Measurements from ENCODE around the gene CHD1.
"Not testable (repeated sequence)": the region's sequence is repeated elsewhere in the genome, so short reads cannot be mapped to it uniquely, and the experiment has no call there.

CHD1 gene

DNA sequence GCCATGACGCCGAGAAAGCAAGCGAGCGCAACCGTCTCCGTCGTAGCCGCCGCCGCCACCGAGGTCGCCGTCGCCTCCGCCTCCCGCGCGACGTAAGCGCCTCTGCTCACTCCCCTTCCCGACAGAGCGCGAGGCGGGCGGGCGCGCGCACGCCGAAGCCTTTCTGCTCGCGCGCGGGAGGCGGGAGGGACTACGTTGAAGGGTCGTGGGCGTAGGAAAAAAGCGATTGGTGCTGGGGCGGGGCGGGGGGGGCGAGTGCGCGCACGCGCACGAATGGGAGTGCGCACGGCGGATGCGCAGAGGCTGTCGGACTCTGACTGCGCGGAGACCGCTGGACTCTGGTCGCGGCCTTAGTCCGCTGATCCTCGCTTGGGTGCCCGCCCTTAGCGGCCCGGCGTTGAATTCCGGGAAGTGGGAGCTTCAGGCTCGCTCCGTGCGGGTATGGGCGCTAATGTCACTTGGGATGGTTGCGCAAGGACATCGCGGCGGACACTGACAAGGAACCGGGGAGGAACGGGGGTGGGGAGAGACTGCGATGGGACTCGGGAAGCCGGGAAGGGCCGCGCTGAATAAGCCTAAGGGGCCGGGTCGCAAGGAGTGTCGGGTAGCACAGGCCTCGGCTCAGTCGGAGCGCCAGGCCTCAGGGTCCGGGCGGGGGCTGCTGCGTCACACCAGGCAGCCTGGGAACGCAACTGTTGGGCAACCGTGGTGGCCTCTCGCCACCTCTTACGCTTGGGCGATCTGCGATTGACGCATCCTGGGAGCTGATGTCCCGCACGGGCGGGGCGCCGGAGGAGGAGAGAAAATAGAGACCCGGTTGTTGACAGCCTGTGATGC, at the start of gene CHD1:
TSS of gene CHD1 (minus strand) at position 135 of the 837 bp plus-strand sequence. CDS start 2,621 bp downstream, outside the sequence.
- peak; percentile 96 to 97 for DNase-seq

DNA sequence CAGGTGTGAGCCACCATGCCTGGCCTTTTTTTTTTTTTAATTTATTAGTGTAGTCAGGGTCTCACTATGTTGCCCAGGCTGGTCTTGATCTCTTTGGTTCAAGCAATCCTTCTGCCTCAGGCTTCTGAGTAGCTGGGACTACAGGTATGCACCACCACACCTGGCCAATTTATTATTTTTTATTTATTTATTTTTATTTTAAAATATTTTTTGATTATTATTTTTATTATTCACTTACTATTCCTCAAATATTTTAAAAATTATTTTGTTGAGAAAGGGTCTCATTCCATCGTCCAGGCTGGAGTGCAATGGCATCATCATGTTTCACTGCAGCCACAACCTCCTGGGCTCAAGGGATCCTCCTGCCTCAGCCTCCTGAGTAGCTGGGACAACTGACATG, 49.7 kb upstream of the CHD1 start:
- DNase-seq = no peak

DNA sequence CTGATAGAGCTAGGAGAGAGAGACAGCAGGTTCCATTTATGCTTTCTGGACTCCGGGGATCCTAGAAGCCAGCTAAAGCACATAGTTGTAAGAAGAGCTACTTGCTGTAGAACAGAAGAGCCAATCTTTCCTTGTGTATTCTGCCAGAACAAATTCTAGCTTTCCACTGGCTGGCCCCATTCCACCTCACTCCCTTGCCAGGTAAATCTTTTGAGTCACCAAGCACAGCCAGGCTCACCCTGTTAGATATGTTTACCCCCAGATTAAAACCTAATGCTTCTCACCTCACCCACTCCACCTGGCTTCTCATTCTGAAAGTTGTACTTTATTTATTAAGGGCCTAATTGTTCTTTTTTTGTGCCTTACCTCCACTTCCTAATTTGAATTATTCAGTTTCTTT, 48.9 kb upstream of the CHD1 start:
- no peak for DNase-seq

DNA sequence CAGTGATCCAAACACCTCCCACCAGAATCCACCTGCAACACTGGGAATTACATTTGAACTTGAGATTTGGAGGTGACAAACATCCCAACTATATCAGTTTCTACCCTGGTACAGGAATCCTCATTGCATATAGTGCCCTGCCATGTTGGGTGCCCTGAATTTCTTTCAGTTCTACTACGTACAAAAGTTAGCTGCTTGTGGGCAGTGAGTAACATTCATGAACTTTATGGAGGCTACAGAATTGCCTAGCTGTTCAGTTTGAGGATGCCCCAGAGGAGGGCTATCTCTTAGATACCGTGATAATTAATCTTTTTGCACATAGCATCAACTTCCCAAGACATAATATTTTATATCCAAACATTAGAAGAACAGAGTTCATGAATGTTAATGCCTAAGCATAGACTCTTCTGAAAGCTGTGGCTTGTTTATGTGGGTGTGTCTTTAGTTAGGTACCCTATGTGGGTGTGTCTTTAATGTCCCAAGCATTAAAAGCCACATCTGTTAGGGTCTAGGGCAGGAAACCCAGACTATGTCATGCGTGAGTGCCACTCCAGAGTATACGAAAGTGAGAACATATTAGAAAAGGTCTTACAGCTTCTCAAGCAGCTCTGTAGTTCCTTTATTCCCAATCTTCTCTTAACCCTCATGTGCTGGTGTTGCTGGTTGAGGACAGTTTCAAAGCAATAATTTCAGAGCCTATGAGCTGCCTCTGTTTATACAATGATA, 47.0 kb upstream of the CHD1 start:
- no peak for DNase-seq

DNA sequence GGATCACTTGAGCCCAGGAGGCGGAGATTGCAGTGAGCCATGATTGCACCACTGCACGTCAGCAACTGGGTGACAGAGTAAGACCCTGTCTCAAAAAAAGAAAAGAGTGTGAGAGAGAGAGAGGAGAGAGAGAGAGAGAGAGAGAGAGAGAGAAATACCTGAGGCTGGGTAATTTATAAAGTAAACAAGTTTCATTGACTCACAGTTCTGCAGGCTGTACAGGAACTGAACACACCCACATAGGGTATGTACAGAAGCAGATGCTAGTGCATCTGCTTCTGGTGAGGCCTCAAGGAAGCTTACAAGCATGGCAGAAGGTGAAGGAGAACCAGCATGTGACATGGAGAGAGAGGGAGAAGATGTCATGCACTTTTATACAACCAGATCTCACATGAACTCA, 46.4 kb upstream of the CHD1 start:
- no peak for DNase-seq

DNA sequence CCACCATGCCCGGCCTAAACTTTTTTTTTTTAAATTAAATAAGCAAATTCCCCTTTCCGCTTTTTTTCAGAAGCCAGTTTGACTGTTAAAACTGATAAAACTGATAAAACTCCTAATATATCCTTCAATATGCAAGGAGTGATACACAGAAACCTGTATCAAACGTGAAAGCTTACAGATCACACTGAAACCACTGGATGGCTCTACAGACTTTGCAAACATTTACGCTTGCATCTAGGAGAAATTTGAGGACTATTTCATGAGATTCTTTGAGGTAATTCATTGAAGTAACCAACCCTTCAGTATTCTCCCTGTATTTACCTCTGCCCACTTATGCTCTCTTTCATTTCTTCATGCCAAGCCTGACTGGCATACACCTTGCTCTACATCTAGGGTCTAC, 40.6 kb upstream of the CHD1 start:
- no peak for DNase-seq

DNA sequence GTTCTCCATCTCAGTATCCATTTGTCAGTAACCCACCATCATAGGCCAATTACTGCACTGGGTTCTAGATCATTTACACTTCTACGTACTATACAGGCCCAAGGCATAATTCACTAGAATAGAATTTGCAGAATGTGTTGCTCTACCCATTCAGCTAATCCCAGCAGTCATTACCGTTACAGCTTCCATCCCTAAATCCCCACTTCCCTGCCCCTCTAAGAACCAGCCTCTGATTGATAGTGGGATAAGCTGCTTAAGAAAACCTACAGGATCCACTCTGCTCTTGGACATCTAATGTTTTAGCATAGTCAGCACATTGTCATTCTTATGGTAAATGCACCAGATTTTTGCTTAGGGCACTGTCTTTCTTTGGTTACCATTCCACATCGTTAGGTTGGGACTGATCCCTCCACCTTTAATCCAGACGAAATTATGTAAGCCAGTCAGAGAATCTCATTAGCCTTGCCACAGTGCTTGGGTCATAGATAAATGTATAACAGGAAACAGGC, 39.3 kb upstream of the CHD1 start:
- no peak for DNase-seq

DNA sequence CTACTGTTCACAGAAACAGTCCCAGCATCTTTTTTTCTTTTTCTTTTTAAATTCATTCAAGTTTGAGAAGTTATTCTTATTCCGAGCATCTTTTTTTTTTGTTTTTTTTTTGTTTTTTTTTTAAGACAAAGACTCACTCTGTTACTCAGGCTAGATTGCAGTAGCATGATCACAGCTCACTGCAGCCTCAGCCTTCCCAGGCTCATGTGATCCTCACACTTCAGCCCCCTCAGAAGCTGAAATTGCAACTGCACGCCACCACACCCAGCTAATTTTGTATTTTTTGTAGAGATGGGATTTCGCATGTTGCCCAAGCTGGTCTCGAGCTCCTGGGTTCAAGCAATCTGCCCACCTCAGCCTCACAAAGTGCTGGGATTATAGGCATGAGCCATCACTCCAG, 36.4 kb upstream of the CHD1 start:
- DNase-seq = no peak

DNA sequence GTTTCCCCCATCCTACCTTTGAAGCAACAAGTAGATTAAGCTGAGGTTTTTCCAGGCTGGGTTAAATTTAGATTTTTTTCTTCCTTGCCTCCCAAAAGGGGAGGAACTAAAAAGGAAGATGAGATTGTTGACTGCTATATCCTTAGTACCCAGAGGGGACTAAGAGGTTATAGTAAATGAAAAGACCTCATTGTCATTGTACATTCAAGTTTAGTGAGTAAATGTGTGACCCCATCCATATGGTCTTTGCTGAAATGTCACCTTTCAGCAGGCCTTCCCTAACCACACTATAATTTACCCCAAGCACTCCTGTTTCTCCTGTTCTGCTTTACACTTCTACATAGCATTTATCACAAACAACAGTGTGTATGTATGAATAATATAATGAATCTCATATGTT, 35.8 kb upstream of the CHD1 start:
- no peak for DNase-seq

DNA sequence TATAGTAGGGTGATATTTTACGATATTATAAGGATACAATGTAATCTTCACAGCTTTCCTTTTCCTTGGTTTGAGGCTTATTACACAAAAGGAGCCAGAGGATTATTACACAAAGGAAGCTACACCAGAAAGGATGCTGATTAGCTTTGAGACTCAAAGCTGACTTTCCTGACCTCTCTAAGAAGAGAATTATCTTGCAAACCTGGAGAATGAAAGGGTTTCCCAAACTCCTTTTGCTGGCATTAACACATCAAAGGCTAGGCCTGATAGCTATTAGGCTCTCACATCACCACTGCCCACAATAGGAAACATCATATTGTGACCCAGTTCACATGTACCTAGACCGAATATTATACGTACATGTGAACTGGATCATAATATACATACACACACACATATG, 34.2 kb upstream of the CHD1 start:
- no peak for DNase-seq

DNA sequence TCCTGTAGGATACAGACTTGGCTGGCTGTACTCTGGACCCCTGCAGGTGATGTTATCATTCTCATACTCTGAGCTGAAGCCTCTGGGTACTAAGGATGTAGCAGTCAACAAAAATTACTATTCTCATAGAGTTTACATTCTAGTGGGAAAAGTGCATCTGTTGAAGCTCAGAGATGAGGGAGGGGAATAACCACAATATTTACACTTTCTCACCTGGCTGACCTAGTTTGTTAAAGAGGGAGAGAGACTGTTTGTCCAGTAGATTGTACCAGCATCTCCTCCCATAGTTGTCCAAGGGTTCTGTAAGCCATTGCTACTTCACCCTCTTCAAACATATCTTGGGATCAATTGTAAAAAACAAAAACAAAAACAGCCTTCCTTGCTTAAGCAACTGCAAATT, 33.8 kb upstream of the CHD1 start:
- DNase-seq = no peak

DNA sequence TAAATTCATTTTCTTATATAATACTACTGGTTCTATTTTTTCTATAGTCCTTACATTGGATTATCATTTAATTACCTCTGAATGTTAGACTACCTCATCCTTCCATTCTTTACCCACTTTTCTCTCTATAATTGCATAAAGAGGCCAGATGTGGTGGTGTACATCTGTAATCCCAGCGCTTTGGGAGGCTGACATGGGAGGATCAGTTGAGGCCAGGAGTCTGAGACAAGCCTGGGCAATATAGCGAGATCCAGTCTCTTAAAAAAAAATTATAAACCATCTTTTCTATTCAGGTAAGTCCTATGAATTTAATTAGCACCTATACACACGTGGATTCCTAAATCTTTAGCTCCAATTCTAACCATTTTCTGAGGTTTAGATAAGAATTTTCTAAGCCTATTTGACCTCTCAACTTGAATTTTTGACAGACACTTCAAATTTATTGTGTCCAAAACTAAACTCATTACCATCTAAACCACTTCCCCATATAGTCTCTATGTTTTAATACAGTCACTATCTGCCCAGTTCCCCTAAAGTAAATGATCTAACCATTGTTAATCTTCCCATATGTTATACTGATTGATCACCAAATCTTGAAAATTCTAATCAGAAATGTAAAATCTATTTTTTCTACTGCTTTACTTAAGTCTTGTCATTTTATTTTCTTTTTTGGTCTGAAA, 33.0 kb upstream of the CHD1 start:
- no peak for DNase-seq

DNA sequence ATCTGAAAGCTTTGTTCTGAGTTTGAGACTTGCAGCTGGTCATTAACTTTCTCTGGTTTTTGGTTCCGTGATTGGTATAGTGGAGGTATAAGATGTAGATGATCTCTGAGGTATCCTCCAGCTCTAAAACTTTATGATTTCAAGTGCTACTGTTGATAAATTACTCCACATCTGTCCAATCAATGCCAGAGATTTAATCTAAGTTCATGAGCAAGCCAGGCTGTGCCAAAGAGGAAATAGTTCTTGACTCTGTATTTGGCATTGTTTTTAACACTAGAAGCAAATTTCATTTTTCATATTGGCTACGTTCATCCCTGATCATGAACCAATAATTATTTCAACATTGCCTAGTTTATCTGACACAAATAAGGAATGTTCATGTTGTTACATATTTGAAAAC, 28.5 kb upstream of the CHD1 start:
- DNase-seq = no peak

DNA sequence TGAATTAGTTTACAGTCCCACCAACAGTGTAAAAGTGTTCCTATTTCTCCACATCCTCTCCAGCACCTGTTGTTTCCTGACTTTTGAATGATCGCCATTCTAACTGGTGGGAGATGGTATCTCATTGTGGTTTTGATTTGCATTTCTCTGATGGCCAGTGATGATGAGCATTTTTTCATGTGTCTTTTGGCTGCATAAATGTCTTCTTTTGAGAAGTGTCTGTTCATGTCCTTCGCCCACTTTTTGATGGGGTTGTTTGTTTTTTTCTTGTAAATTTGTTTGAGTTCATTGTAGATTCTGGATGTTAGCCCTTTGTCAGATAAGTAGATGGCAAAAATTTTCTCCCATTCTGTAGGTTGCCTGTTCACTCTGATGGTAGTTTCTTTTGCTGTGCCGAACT, 27.1 kb upstream of the CHD1 start:
- DNase-seq = not testable (repeated sequence)

DNA sequence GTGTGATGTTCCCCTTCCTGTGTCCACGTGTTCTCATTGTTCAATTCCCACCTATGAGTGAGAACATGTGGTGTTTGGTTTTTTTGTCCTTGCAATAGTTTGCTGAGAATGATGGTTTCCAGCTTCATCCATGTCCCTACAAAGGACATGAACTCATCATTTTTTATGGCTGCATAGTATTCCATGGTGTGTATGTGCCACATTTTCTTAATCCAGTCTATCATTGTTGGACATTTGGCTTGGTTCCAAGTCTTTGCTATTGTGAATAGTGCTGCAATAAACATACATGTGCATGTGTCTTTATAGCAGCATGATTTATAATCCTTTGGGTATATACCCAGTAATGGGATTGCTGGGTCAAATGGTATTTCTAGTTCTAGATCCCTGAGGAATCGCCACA, 26.7 kb upstream of the CHD1 start:
- DNase-seq = not testable (repeated sequence)

DNA sequence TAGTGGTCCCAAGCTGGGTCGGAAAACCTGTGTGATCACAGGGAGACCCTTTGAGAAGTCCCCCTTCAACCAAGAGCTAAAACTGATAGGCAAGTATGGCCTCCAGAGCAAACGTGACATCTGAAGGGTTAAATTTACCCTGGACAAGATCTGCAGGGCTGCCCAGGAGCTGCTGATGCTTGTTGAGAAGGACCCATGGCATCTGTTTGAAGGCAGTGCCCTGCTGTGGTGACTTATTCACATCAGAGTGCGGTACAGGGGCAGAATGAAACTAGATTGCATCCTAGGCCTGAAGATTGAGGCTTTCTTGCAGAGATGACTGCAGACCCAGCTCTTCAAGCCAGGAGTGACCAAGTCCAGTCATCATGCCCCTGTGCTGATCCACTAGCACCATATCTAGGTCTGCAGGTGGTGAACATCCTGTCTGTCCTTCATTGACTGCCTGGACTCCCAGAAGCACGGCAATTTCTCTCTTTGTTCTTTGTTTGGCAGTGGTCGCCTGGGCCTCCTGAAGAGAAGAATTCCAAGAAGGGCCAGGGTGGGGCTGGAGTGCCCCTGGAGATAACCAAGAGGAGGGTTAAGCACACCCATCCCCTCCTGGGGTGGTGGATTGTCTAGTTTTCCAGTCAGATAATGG, 25.7 kb upstream of the CHD1 start:
- no peak for DNase-seq

DNA sequence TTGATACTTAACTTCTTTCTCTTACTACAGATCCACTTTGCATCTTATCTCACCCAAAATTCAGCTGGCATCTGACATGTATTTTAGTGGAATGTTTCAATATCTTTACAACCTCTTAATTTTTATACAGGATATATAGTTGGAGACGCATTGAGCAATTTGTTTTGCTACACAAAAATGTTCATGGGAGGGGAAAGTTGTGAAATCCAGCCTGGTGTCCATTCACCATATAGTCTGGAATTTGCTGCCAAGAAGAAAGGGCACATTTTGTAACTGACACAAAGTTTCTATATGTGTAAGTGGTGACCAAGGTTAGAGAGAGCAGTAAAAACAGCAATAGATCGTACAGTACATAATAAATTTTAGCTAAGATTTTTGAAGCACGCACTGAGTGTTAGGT, 14.0 kb upstream of the CHD1 start:
- DNase-seq = no peak

DNA sequence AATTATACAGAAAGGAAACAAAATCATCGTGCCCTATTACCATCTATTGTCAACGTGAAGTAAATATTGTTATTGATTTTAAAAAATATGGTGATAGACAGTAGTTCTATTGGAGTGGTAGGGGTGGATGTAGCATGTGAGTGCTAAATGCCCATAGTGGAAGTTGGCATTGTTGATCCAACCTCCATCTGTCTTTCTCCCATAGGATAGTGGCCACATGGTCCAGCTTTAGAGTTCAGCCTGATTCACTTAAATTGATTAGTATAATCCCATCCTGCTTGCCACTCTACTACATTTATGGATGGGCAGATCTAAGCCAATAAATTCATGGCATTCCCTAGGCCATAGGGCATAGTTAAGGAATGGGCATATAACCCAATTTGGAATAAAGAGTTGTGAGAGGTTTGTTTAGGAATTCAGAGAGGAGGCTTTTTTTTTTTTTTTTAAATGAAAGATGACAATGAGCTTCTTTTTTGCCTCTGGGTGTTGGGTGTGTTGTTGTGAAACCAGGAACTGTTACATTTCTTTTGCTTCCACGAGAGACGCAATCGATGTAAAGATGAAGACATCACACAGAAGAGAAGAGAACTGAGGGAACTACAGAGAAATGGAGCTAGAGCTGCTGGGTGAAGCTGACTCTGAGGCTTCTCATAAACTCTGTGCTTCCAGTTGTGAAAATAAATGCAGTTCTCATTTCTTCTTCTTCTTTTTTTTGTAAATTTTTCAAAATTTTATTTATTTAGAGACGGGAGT, 12.5 kb upstream of the CHD1 start:
- DNase-seq = no peak

DNA sequence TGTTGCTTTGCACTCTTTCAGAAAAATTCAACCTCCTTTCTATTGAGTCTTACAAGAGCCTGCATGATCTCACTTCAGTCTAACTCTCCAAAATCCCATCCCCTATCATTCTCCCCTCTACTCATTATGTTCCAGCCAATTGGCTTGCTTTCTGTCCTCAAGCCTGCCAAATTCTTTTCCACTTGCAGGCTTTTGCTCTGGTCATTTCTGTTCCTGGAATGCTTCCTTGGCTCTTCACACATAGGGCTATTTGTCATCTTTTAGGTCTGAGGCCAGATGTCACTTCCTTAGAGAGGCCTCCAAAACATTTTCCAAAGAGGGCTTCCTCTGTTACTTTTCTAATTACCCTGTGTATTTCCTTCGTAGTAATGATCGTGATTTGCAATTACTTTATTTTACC, 11.8 kb upstream of the CHD1 start:
- no peak for DNase-seq

DNA sequence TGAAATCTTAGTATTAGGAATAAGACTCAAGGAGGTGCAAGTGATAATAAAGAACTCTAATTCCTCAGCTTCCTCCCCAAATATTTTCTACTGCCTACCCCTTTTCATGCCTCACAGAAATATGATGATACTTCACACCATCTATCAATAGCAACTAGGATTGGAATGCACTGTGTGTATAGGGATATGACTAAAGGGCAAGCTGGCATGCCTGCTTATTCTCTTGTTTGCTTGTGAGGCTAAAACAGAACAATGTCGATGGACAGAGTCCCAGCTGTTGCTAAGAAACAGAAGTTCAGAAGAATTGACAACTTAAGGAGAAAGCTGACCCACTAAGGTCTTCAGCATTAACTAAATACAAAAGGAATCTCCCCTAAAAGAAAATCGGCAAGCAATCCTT, 9.7 kb upstream of the CHD1 start:
- DNase-seq = no peak

DNA sequence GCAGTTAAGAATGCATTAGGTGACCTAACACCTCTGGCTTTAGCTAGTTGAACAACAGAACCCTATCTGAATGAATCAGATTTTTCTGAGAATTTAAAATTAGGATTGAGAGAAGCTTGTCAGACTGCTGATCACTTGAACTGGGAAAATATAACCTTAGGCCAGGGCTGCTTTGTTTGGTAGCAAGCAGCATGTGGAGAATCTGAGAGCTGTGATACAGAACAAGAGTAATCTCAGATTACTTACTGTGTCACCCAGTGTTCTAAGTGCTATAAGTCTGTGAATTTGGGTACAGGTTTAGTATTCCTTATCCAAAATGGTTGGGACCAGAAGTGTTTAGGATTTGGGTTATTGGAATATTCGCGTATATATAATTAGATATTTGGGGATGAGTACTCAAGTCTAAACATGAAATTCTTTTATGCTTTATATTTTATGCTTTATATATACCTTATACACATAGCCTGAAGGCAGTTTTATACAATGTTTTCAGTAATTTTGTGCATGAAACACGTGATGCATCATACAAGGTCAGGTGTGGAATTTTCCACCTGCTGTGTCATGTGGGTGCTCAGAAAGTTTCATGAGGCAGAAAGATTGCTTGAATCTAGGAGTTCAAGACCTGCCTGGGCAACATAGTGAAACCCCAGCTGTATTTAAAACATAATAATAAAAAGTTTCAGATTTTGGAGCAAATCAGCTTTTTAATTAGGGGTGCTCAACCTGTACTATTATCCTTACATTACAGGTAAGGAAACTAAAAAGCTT, 8.3 kb upstream of the CHD1 start:
- no peak for DNase-seq

DNA sequence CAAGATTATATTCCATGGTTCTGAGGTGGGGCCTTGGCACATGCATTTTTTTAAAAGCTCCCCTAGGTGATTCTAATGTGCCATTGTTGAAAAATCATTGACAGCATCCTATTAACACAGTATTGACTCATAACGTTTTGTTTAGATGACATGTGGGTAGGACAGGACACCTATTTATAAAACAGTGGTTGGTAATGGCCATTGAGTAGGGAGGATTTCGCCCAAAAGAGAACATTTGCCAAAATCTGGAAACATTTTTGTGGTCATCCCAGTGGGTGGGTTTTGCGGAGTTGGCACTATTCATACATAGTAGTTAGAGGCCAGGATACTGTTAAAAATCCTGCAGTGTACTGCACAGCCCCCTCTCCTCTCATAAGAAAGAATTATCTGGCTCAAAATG, 6.4 kb upstream of the CHD1 start:
- DNase-seq = no peak

Data from CD4-positive, alpha-beta T cell treated with Interleukin-4 for 1 hour (primary cell).